ENCODE data around the gene LAMA2. TPM values are rescaled to one million over a fixed set of nuclear protein-coding genes. Genes with fewer than 3 reads are reported as not detected.

LAMA2 gene
- total RNA-seq, 1 experiment from 2014 or later: 4.2 TPM

DNA sequence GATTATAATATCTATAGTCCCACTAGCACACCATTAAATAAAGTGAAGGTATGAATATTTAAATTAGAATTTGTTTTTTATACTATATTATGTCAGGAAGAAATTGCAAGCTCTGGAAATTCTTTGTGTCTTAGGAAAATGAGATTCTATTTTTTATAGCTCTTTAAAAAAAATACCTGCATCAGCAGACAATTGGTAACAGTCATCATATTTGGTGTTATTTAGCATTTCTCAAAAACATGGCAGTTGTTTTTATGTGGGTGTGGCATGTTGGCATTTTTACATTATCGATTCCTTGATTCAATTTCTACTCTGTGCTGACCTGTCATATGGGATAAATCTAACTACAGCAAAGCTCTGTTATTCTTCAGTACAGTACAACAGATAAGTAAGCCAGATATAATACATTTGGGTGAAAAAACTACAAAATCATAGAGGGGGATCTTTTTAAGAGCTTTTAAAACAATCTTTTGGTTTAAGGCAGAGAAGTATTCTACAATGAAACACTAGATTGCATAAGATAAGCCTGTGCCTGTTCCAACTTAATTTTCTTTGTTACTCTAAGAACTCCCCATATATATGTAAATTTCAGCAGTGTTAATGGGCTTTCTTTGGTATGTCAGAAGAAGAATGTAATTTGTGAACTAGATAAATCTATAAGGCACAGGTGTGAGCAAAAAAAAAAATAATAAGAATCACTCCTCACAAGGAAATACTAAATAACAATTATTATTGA lies 71.5 kb downstream of the LAMA2 start:
- no peak overlapping the region for H2BK15ac ChIP-seq (ENCODE audit: low read depth, low read length)
- H3T11ph ChIP-seq (ENCODE audit: low read length): no peak overlapping the region
- no peak overlapping the region for H3K4me2 ChIP-seq (ENCODE audit: insufficient read depth, insufficient read length, low read length)
- no peak overlapping the region for H4K5ac ChIP-seq (ENCODE audit: insufficient read length, low read depth, low read length)
- no peak overlapping the region for H3K23ac ChIP-seq (ENCODE audit: insufficient read length, low read depth, low read length)
- H2BK12ac ChIP-seq (ENCODE audit: insufficient read length, low read depth, low read length): no peak overlapping the region
- H3K9me3 ChIP-seq (ENCODE audit: control insufficient read depth, low read depth, low read length): no peaks in the 10 kb centered on the region
- H4K91ac ChIP-seq (ENCODE audit: insufficient read length, low read depth, low read length): no peak overlapping the region
- no peak for DNase-seq
- no peaks in the 10 kb centered on the region for H3K79me1 ChIP-seq (ENCODE audit: insufficient read depth, low read depth, low read length, poor library complexity, severe bottlenecking)
- peaks cover 29 to 34% of the 10 kb centered on the region in 2 experiments for H3K4me1 Mint-ChIP-seq
- no peak overlapping the region for H4K8ac ChIP-seq (replicated peaks; ENCODE audit: insufficient read length, low read depth, low read length)
- no peaks in the 10 kb centered on the region for H3K23me2 ChIP-seq (ENCODE audit: insufficient read length, low read depth, low read length, poor library complexity, severe bottlenecking)
- H3K14ac ChIP-seq (ENCODE audit: insufficient read depth, low read length): no peak overlapping the region
- H3K27me3 Mint-ChIP-seq (ENCODE audit: low read depth): no peaks in the 10 kb centered on the region
- H3K9me3 Mint-ChIP-seq: no peaks in the 10 kb centered on the region
- TF ChIP-seq, protein P1, sequence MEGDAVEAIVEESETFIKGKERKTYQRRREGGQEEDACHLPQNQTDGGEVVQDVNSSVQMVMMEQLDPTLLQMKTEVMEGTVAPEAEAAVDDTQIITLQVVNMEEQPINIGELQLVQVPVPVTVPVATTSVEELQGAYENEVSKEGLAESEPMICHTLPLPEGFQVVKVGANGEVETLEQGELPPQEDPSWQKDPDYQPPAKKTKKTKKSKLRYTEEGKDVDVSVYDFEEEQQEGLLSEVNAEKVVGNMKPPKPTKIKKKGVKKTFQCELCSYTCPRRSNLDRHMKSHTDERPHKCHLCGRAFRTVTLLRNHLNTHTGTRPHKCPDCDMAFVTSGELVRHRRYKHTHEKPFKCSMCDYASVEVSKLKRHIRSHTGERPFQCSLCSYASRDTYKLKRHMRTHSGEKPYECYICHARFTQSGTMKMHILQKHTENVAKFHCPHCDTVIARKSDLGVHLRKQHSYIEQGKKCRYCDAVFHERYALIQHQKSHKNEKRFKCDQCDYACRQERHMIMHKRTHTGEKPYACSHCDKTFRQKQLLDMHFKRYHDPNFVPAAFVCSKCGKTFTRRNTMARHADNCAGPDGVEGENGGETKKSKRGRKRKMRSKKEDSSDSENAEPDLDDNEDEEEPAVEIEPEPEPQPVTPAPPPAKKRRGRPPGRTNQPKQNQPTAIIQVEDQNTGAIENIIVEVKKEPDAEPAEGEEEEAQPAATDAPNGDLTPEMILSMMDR (conservative IDR thresholded peaks at IDR 0.05): no peak
- no peak overlapping the region for H2AK5ac ChIP-seq (ENCODE audit: insufficient read length, low read length)
- H3K9ac ChIP-seq (ENCODE audit: extremely low read depth, insufficient read length, low read length): no peak overlapping the region
- no CpG with 5 or more reads among the region's 1 CpG for WGBS (ENCODE audit: extremely low coverage, insufficient read length, low lambda C conversion rate)
- H3K4me3 Mint-ChIP-seq: 0 out of 5 replicates have a peak overlapping the region, but pooled peaks of 1 of the 2 experiments have one; percentile 22
- no peak overlapping the region for H2BK5ac ChIP-seq (ENCODE audit: insufficient read length, low read length)
- no peak overlapping the region for H2BK20ac ChIP-seq (ENCODE audit: low read depth, low read length, poor library complexity, severe bottlenecking)
- 0 out of 2 replicates have a peak, but pooled peaks cover 2% of the 10 kb centered on the region for H3K4me1 ChIP-seq (ENCODE audit: insufficient read depth, low read length)
- no peak overlapping the region for H3K56ac ChIP-seq (ENCODE audit: insufficient read length, low read depth, low read length)
- no peaks in the 10 kb centered on the region for H3K79me2 ChIP-seq (ENCODE audit: insufficient read depth, low read length)
- no peak overlapping the region for H2BK120ac ChIP-seq (ENCODE audit: low read depth, low read length, poor library complexity, severe bottlenecking)
- H3K27ac ChIP-seq (ENCODE audit: insufficient read length, low read depth, low read length): no peak overlapping the region
- no peaks in the 10 kb centered on the region for H4K20me1 ChIP-seq (ENCODE audit: control insufficient read depth, insufficient read depth, insufficient read length)
- no peak overlapping the region for H3K18ac ChIP-seq (ENCODE audit: insufficient read length, low read depth, low read length)
- peak overlapping the region; percentile 2 to 87 (median 24); a peak in 4 of 7 replicates for H3K27ac Mint-ChIP-seq
- H3K4ac ChIP-seq (ENCODE audit: low read depth, low read length): no peak overlapping the region
- no peaks in the 10 kb centered on the region for H3K36me3 Mint-ChIP-seq (ENCODE audit: insufficient read depth in 1 of 3, low read depth in 3 of 3)
- no peaks in the 10 kb centered on the region for H3K27me3 ChIP-seq (ENCODE audit: insufficient read depth, low read length)
- no peak overlapping the region for H2AFZ ChIP-seq (ENCODE audit: low read length)
